GM18868 (cell line): ENCODE results near the gene CGN.

Source experiments
- ATAC-seq: cut with Tn5 transposase; IDR thresholded peaks from one replicate; pipeline ENCODE4 v1.9.1; 2021; ENCODE audit warnings: mild to moderate bottlenecking, moderate library complexity; ENCODE audit not compliant: unreplicated experiment

Gene CGN

GRCh38 chr1:151585622-151586021, 74.4 kb downstream of the CGN start:
- no peak for ATAC-seq
